Immature natural killer cell (primary cell): ENCODE measurements around the gene GHRL. TPM values are rescaled to one million over a fixed set of nuclear protein-coding genes. Genes with fewer than 3 reads are reported as not detected.

Experiments
- polyA plus RNA-seq, 3 donors: library from polyadenylated mRNA; unstranded; fragments of 300-500 nt; fragmentation: Illumina TruSeq; gene quantifications; one replicate each; pipeline ENCODE4 v1.2.3, GENCODE V29; 2021

The GHRL gene
- polyA plus RNA-seq, 3 donors from 2014 or later, result 0.94 to 8.3 (median 1.7) TPM

Other genes with a start within 250 kb of the GHRL start
- gene FANCD2OS, start 184.7 kb downstream of the GHRL start, polyA plus RNA-seq, result not detected
- 100 to 1,000 TPM; 290 to 348 (median 301) TPM for gene BRK1, start 177.3 kb downstream of the GHRL start, polyA plus RNA-seq
- 10 to 100 TPM in 2 of 3 donors, 1 to 10 TPM in 1; 6.6 to 47.8 (median 12.7) TPM for gene VHL, start 151.2 kb downstream of the GHRL start, polyA plus RNA-seq
- 10 to 100 TPM; 14.5 to 37.5 (median 37.1) TPM for gene IRAK2, start 128.0 kb downstream of the GHRL start, polyA plus RNA-seq
- 10 to 100 TPM in 2 of 3 donors, 1 to 10 TPM in 1; 8.4 to 27.7 (median 10.6) TPM for gene TATDN2, start 44.5 kb downstream of the GHRL start, polyA plus RNA-seq
- 100 to 1,000 TPM; 157 to 162 (median 162) TPM for gene SEC13, start 28.2 kb upstream of the GHRL start, polyA plus RNA-seq
- gene ATP2B2, start 212.6 kb upstream of the GHRL start, polyA plus RNA-seq, result not detected